ENCODE measurements around the gene CACNA1C.

Gene CACNA1C

DNA sequence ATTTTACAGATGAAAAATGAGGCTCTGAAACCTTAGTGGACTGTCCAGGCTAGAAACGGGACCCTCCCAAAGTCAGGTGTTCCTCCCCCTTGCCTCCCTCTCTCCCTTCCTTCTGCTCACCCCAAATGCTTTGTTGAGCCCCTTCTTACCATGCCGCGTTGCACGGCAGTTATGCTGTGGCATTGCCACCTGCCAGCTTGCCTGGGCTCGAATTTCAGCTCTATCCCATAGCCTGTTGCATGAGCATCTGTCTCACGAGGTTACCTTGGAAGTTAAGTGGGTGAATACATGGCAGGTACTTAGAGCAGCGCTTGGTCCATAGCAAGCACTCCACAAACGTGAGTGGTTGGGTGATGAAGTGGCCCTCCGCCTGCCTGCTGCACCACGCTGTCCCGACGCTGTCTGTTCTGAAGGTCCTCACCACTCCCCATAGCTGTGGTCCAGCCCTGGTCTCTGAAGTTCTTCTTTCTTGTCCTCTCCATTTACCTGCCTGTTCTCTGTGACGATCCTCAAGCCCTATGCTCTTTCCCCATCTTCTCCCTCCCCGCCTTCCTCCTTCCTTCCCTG is 269.9 kb downstream of the CACNA1C start:
- DNase-seq (ENCODE audit: low read depth), result no peak

DNA sequence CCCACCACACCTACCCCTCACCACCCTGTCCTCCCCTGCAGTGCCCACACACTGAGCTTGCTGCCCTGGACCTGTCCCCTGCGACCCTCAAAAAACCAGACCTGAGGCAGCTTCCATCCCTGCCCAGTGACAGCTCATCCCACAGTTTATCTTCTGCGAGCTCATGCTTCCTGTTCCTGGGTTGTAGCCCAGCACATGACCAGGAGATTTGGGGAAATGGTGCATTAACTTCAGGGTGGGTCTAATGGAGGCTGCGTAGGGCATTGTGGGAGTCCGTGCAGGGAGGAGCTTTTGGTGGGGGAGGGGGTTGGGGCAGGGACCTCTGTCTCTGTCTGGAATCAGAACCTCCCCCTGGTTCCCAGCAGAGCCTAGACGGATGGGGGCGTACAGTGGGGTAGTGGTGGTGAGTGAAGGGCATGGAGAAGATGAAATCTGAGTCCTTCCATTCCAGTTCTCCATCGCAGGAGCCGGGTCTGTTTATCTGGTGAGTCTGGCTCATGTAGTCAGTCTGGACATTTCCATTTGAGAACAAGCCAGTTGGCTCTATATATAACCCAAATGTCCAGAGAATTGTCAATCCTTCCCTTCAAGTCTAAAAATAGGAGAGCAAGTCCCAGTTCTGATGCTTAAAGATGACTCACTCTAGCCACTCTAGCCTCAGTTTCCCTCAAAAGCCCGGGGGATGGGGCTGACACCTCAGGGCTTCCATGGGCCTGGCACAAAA is 270.9 kb downstream of the CACNA1C start:
- no peak for DNase-seq (ENCODE audit: low read depth)

DNA sequence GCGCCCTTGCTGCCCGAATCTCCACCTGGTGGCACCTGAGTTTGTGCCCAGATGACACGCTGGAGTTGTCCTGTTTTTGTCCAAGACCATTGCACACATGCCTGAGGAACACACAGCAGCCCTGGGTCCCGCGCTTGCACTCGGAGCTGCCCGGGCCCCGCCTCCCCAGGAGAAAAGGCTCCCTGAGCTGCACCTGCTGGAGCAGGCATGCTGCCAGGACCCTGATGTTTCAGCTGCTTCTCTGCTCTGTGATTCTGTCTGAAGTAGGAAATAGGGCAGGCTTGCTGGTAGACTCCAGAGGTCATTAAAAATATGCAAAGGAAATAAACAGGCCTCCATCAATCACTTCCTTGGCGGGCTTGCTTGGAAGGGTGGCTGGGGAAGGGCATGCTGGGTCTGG is 271.6 kb downstream of the CACNA1C start:
- no peak for DNase-seq (ENCODE audit: low read depth)

- no peak for DNase-seq (ENCODE audit: low read depth)
Measured at GRCh38 chr12:2325519-2325918, 272.7 kb downstream of the CACNA1C start.

DNA sequence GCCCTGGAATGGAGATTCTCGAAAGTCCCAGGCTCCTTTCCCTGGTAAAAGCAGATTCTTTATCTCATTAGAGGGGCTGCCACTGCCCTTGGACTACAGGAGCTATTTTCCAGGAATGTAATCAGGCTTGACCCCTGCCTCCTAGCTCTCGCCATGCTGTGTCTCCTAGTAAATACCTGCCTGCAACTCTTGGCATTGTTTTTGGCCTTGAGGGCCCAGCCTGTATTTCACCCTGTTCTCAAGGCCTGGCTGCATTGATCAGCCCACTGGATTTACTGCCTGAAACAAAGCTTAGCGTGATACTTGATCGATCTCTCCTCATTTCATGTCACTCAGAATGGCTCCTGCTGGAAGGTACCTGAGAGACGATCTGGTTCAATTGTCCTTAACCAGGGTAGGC is 273.7 kb downstream of the CACNA1C start:
- DNase-seq (ENCODE audit: low read depth), result no peak

DNA sequence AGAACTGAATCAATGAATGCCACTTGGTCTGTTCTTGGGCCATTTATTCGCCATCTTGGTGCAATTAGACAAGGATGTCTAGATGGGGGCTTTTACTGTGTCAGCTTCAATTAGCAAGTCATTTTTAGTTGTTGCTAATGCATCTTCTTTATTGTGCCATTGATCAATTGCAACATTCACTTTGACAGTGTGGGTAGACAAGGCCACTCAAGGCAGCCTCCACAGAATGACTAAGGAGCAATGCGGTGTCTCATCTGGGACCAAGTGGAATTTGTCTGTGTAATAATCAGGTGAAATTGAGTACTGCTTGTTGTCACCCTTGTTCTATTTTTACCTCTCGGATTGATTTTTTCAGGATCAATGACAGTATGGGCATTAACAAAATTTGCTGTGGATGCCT is 275.9 kb downstream of the CACNA1C start:
- no peak for DNase-seq (ENCODE audit: low read depth)

- no peak for DNase-seq (ENCODE audit: low read depth)
Measured at GRCh38 chr12:2329661-2330210, 276.9 kb downstream of the CACNA1C start.

DNA sequence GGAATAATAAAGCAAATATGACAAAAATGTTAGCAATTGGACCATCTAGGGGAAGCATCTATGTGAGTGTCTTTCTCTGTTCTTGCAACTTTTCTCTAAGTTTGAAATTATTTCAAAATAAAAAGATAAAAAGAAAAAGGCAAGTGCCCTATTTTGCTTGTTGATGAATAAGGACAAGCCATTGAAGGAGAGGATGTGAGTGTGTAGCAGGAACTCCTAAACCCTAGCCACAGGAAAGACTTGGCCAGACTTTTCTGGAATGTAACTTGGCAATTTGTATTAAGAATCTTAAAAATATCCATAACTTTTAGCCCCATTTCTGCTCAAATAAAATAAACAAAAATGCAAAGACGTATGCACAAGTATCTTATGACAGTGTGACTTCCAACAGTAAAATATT is 279.4 kb downstream of the CACNA1C start:
- no peak for DNase-seq (ENCODE audit: low read depth)

- no peak for DNase-seq (ENCODE audit: low read depth)
Measured at GRCh38 chr12:2332947-2333346, 280.2 kb downstream of the CACNA1C start.

GRCh38 chr12:2333491-2334195 is 280.9 kb downstream of the CACNA1C start:
- no peak for DNase-seq (ENCODE audit: low read depth)

GRCh38 chr12:2334271-2334670 is 281.5 kb downstream of the CACNA1C start:
- no peak for DNase-seq (ENCODE audit: low read depth)

DNA sequence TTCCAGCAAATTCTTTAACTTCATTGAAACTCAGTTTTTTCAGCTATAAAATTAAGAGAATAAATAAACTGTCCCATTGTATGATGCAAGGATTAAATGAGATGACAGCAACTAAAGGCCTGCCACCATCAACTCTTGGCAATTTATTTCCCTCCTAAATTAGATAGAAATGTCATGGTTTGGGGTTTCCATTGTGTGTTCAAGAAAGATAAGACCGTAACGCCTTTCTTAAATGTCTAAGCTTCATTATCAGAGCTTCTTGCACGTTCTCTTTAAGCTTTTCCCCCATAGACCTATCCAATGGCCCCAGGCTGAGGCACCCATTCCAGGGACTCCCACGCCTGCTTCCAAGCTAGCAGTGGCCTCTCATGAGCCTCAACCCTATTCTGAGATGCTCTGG is 281.9 kb downstream of the CACNA1C start:
- DNase-seq (ENCODE audit: low read depth), result no peak

- DNase-seq (ENCODE audit: low read depth), result no peak
Measured at GRCh38 chr12:2335109-2335508, 282.3 kb downstream of the CACNA1C start.

- no peak for DNase-seq (ENCODE audit: low read depth)
Measured at GRCh38 chr12:2335513-2335912, 282.7 kb downstream of the CACNA1C start.

DNA sequence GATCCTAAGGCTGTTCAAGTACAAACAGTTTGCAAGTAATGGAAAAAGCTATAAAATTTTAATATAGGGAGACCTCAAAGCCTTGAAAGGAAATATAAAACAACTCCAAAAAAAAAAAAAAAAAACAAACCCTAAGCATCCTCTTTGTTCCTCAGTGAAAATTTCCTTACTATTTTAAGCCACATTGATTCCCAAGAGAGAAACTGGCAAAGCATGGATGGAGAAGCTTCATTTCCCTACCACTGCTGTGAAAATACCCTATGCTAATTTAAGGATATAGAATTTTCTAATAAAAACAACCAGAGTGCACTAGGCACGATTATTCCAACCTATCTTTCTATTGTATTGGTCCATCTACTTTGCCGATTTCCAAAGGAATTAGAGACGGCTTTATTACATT is 283.1 kb downstream of the CACNA1C start:
- no peak for DNase-seq (ENCODE audit: low read depth)

DNA sequence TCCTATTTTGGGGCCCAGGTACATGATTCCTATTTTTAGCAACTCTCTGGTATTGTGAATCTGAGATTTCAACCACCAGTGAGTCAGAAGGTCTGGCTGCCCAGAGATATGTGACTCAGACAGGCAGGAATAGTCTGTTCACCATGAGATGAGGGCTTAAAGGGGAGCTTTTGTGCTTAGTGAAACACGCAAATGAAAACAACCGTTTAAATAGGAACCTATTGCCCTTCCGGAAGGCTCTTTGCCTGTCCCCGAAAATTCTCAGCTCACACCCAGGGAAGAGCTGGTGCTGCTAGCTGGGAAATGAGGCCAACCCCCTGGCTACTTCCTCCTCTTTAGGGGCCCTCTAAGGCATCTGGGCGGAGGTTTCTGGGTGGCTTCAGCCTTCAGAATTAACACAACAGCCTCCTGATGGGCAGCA is 283.6 kb downstream of the CACNA1C start:
- peak; percentile 88 for DNase-seq (ENCODE audit: low read depth)

GRCh38 chr12:2337031-2338010 is 284.5 kb downstream of the CACNA1C start:
- DNase-seq (ENCODE audit: low read depth), result no peak

DNA sequence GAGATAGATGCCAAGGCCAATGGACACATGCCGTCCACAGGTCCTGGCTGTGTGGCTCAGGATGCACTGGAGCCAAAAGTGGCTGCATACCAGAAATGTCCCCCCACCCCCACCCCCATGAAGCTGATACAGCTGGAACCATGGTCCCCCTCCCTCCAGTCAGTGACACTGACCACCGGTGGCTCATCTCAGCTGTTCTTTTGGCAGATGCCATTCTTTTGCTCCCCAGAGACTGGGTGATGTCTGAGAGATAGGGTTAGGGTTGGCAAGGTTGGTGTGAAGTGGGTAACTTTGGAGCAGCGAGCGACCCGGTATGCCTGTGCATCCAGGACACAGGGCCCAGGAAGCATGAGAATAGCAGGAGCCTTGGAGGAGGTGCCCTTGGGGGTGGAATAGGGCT is 285.6 kb downstream of the CACNA1C start:
- no peak for DNase-seq (ENCODE audit: low read depth)

DNA sequence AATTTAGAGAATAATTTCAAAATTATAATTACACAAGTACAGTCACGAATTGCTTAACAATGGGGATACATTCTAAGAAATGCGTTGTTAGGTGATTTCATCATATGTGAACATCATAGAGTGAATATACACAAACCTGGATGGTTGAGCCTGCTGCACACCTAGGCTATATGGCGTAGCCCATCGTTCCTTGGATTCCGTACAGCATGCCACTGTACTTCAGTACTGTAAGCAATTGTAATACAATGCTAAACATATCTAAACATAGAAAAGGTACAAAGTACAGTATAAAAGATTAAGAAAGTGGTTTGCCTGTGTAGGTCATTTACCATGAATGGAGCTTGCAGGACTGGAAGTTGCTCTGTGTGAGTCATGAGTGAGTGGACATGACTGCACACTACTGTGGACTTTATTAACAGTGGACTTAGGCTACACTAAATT is 286.2 kb downstream of the CACNA1C start:
- no peak for DNase-seq (ENCODE audit: low read depth)

DNA sequence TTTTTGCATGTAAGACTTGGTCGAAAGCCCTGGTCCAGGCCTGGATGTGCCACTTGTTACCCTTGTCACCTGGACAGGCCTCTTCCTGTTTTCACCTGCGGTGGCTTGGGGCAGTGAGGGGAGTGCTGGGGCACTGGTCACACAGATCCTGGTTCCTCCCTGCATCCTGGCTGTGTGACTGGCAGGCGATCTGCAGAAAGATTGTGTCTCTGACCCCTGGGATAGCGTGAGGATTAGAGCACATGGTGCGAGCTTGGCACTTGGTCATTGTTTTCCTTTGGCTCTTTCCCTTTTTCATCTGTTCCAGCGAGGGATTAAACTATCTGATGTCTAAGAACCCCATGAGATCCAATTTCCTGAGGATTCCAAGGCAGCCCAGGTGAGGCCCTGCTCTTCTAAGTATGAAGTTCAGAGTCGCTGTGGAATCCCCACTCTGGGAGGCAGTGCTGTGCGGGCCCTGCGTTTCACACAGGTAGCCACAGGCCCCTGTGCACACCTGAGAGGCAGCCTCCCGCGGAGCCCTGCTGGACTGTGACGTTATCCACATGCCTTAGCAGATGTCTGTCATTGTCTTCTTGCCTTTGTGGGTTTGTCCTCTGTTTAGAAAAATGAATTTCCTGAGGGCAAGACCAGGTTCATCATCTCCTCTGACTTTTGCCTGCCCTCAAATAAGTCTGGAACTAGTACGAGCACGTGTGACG is 288.4 kb downstream of the CACNA1C start:
- no peak for DNase-seq (ENCODE audit: low read depth)

DNA sequence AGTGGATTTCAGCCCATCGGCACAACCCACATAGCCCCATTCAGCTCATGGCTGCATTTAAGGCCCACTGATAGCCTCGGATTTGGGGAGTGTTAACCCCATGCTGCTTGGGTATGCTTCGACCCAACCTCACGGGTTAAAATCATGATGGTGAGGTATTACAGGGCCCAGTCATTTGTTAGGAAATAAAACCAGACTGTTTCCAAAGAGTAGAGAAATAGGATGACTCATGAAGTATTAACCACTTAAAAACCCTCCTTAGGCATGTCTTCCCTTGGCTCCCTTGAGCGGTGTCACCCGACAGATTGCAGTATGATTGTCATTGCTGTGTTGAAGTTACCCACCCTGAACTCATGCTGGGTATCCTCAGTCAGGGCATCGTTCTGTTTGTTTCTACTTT is 289.1 kb downstream of the CACNA1C start:
- DNase-seq (ENCODE audit: low read depth), result peak; percentile 76

All from GM04503 (cell line).